ENCODE results near the gene SERPINA3.

SERPINA3 gene

DNA sequence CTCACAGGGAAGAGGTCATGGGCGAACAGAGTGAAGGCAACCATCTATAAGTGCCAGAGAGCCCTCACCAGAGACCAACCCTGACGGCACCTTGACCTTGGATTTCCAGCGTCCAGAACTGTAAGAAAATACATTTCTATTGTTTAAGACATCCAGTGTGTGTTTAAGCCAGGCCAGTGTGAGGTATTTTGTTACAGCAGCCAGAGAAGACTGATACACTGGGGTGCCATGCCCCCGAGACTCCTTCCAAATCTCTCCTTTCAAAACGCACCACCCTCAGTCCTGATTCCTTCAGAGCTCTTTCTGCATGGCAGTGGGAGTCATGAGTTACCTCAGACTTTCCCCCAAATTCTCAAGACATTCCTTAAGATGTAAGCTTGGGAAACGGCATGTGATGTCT lies 33.5 kb upstream of the SERPINA3 start:
- Mint-ChIP-seq H3K27ac (no peak overlapping the region), H3K27me3 (peaks cover 5% of the 10 kb centered on the region), H3K4me3 (no peak overlapping the region), H3K36me3 (no peaks in the 10 kb centered on the region), H3K9me3 (ENCODE audit: low read depth) (no peaks in the 10 kb centered on the region), H3K4me1 (ENCODE audit: low read depth) (no peaks in the 10 kb centered on the region)

DNA sequence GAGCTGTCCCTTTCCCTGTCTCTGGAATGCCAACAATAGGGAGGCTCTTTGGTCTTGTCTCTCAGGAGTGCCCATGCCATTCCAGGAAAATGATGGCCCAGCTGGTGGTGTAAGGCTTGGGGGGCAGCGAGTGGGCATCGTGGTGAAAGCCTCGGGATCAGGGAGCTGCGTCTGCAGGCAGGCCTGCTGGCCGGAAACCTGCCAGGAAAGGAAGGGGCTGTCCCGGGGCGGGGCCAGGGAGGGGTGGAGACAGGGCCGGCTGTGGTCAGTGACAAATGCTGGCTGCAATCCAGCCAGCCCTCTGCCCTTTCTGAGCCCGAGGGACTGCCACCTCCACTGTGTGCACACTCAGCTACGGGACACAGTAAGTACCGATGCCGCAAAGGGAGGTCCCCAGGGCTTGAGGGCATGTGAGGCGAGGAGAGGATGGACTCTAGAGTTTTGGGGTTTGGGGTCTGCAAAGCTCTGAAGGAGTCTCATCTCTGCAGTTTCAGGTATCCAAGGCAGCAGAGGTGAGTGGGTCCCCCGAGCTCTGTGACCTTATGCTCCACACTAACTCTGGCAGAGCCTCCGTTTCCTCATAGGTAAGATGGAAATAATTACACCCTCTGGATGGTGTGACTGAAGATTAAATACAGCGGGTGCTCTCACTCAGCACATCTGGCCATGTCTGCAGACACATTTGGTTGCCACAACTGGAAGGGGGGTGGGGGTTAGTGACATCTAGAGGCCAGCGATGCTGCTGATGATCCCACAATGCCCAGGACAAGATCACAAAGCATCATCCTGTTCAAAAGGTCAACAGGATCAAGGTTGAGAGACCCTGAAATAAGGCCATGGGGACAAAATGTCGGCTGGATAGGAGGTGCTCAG lies 30.8 kb upstream of the SERPINA3 start, which contains the start of gene SERPINA5:
TSS of gene SERPINA5 (plus strand) at position 300 of the 873 bp plus-strand sequence. CDS start 5,937 bp downstream, outside the sequence.
- Mint-ChIP-seq H3K9me3 (ENCODE audit: low read depth) (no peaks in the 10 kb centered on the region), H3K4me1 (ENCODE audit: low read depth) (no peaks in the 10 kb centered on the region), H3K27ac (no peak within 1 kb of the TSS), H3K27me3 (peaks cover 5% of the 10 kb centered on the region), H3K4me3 (no peak within 1 kb of the TSS), H3K36me3 (no peaks in the 10 kb centered on the region)

DNA sequence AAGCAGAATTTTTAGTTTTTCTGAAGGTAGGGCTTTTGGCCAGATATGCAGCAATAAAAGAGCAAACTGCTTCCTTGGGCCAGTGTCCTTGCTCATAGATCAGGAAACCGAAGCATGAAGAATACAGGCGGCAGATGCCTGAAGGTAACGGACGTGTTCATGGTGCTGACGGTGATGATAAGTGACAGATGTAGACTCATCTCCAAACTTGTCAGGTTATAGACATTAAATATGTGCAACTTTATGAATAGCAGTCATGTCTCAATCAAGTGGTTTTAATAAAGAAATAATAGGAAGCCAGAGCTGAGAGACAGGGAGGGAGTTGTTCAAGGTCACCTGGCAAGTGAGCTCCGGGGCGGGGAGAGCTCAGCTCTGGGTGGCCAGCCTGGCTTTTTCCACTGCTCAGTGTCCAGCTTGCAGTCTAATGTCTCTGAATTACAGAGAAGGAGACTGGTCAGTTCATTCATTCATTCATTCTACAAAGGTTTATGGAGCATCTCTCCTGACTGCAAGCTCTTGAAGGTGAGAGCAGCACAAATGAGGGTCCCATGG lies 29.9 kb upstream of the SERPINA3 start:
- no peak overlapping the region for H3K27ac Mint-ChIP-seq
- no peak overlapping the region for H3K4me3 Mint-ChIP-seq
- H3K4me1 Mint-ChIP-seq (ENCODE audit: low read depth) = no peaks in the 10 kb centered on the region
- no peaks in the 10 kb centered on the region for H3K9me3 Mint-ChIP-seq (ENCODE audit: low read depth)
- H3K27me3 Mint-ChIP-seq = peaks cover 5% of the 10 kb centered on the region
- H3K36me3 Mint-ChIP-seq = no peaks in the 10 kb centered on the region

DNA sequence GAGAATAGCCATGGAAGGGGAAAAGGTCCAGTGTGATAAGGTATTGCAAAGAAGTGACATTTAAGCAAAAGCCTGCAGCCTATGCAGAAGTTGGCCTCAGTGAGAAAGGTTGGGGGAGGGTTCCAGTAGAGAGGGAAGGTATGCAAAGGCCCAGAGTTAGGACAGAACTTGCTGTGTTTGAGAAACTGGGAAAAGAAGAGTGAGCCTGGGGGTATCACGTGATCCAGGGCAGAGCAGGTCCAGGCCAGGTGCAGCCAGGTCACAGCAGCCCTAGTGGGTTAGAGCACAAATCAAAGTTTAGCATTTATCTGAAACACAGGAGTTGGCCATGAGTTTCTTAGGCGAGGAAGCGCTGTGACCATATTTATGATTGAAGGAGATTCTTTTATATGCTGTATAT lies 29.3 kb upstream of the SERPINA3 start:
- no peak overlapping the region for H3K27ac Mint-ChIP-seq
- H3K4me1 Mint-ChIP-seq (ENCODE audit: low read depth) = no peaks in the 10 kb centered on the region

DNA sequence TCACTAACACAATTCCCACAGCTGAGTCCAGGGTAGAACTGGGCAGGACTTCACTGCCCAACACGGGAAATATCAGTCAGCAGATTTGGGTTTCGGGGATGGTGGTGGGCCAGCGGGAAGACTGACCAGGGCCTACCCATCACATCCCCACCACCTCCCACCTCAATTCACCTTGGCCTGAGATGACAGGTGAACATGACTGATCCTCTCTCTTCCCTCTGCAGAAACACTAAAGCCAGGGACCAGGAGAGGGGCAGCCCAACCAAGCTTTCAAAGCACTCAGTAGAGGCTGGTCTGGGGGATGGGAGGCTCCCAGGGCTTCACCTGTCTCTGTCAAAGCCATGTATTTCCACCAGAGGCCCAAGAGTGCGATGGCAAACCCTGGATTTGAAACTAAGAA lies 28.6 kb upstream of the SERPINA3 start:
- Mint-ChIP-seq H3K4me1 (ENCODE audit: low read depth) (no peaks in the 10 kb centered on the region), H3K4me3 (no peak overlapping the region), H3K27me3 (peaks cover 5% of the 10 kb centered on the region), H3K27ac (no peak overlapping the region), H3K9me3 (ENCODE audit: low read depth) (no peaks in the 10 kb centered on the region), H3K36me3 (no peaks in the 10 kb centered on the region)

More for the DNA sequence above, 29.3 kb upstream of the SERPINA3 start:
- no peaks in the 10 kb centered on the region for H3K36me3 Mint-ChIP-seq
- H3K4me3 Mint-ChIP-seq = no peak overlapping the region
- peaks cover 5% of the 10 kb centered on the region for H3K27me3 Mint-ChIP-seq
- no peaks in the 10 kb centered on the region for H3K9me3 Mint-ChIP-seq (ENCODE audit: low read depth)

DNA sequence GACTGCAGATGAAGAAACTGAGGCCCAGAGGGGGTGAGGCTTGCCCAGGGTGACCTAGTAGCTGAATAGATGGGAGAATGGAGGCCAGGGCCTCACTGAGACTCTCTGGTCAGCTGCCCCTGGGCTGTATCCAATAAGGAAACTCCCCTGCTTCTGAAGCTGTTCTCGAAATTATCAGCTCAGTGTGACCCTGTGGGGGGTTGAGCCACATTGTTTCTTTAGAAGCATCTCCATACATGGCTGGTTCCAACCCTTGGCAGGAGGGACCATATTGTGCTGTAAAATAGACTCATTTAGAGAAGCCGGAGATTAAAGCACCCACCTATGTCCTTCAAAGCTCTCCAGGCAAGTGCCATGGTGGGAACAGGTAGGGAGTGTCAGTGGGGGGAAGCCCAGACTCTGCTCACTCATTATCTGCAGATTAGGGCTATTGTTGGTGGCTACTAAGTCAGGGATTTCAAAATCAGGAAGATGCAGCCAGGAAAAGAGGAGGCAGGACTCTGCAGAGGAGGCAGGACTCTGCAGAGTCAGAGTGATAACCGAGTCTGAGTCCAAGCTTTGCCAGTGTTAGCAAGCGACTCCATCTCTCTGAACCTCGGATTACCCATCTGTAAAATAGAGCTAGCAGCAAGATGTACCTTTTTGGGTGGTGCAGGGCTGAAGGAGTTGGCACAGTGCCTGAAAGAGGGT lies 27.5 kb upstream of the SERPINA3 start:
- H3K36me3 Mint-ChIP-seq = no peaks in the 10 kb centered on the region
- H3K4me1 Mint-ChIP-seq (ENCODE audit: low read depth) = no peaks in the 10 kb centered on the region

DNA sequence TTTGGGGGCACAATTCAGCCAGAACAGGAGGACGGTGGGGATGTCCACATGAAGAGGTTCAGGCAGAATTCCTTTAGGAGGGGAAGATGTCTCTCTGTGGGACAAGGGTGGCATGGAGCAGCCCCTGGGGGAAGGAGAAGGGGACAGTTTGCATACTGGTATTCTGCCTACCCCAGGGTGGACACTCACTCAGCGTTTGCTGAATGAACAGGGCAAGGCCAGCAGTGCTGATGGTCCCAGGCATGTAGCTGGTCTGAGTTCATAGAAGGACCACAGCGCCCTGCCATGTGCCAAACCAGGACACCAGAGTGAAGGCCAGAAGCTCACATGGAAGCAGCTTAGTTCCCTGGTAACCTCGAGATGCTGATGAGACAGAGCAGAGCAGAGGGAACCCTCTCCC lies 25.6 kb upstream of the SERPINA3 start:
- Mint-ChIP-seq H3K4me1 (ENCODE audit: low read depth) (no peaks in the 10 kb centered on the region), H3K9me3 (ENCODE audit: low read depth) (no peaks in the 10 kb centered on the region)

More for the DNA sequence above, 27.5 kb upstream of the SERPINA3 start:
- peaks cover 3% of the 10 kb centered on the region for H3K27me3 Mint-ChIP-seq
- no peak overlapping the region for H3K4me3 Mint-ChIP-seq
- H3K27ac Mint-ChIP-seq = no peak overlapping the region
- no peaks in the 10 kb centered on the region for H3K9me3 Mint-ChIP-seq (ENCODE audit: low read depth)

DNA sequence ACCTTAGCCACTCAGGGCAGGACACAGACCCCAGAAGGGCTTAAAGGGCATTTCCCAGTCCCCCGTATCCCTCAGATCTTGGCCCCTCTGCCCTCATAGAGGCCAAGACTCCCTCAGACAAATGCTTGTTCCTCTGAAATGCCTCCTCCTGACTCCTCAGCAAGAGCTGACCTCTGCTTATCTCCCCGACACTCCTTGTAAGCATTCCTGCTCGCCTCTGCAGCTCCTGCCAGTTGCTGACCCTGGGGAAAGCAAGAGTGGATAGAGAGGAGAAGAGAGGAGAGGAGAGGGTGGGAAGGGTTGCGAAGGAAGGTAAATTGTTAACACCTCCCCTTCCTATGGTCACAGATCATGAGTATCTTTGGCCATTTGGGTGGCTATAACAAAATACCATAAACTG lies 23.9 kb upstream of the SERPINA3 start:
- Mint-ChIP-seq H3K9me3 (ENCODE audit: low read depth) (no peaks in the 10 kb centered on the region), H3K4me3 (no peak overlapping the region), H3K4me1 (ENCODE audit: low read depth) (no peaks in the 10 kb centered on the region)

More for the DNA sequence above, 25.6 kb upstream of the SERPINA3 start:
- no peaks in the 10 kb centered on the region for H3K36me3 Mint-ChIP-seq
- H3K27me3 Mint-ChIP-seq = no peaks in the 10 kb centered on the region
- no peak overlapping the region for H3K4me3 Mint-ChIP-seq
- no peak overlapping the region for H3K27ac Mint-ChIP-seq

DNA sequence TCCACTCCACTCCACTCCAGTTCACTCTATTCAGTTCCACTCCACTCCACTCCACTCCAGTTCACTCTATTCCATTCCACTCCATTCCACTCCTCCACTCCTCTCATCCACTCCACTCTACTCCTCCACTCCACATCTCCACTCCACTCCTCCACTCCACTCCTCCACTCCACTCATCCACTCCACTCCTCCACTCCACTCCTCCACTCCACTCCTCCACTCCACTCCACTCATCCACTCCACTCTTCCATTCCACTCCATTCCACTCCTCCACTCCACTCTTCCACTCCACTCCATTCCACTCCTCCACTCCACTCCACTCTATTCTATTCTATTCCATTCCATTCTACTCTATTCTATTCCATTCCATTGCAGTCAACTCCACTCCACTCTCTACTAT lies 21.1 kb upstream of the SERPINA3 start:
- H3K27ac Mint-ChIP-seq = no peak overlapping the region
- H3K9me3 Mint-ChIP-seq (ENCODE audit: low read depth) = no peaks in the 10 kb centered on the region
- no peak overlapping the region for H3K4me3 Mint-ChIP-seq
- H3K36me3 Mint-ChIP-seq = no peaks in the 10 kb centered on the region
- peaks cover under 1% of the 10 kb centered on the region for H3K27me3 Mint-ChIP-seq
- no peaks in the 10 kb centered on the region for H3K4me1 Mint-ChIP-seq (ENCODE audit: low read depth)

More for the DNA sequence above, 23.9 kb upstream of the SERPINA3 start:
- no peak overlapping the region for H3K27ac Mint-ChIP-seq
- H3K36me3 Mint-ChIP-seq = no peaks in the 10 kb centered on the region
- H3K27me3 Mint-ChIP-seq = no peaks in the 10 kb centered on the region

DNA sequence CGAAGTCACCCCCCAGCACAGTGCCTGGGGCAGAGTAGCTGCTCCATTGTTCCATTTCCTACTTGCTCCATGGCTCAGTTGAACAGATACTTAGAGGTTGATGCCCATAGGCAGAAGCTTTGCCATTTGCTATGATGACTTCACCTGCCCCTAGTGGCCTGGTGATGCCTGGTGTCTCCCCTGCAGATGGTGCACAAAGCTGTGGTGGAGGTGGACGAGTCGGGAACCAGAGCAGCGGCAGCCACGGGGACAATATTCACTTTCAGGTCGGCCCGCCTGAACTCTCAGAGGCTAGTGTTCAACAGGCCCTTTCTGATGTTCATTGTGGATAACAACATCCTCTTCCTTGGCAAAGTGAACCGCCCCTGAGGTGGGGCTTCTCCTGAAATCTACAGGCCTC lies 20.3 kb upstream of the SERPINA3 start:
- H3K9me3 Mint-ChIP-seq (ENCODE audit: low read depth) = no peaks in the 10 kb centered on the region
- H3K27ac Mint-ChIP-seq = no peak overlapping the region
- H3K27me3 Mint-ChIP-seq = peaks cover 2% of the 10 kb centered on the region
- H3K36me3 Mint-ChIP-seq = no peaks in the 10 kb centered on the region
- no peak overlapping the region for H3K4me3 Mint-ChIP-seq
- H3K4me1 Mint-ChIP-seq (ENCODE audit: low read depth) = no peaks in the 10 kb centered on the region

DNA sequence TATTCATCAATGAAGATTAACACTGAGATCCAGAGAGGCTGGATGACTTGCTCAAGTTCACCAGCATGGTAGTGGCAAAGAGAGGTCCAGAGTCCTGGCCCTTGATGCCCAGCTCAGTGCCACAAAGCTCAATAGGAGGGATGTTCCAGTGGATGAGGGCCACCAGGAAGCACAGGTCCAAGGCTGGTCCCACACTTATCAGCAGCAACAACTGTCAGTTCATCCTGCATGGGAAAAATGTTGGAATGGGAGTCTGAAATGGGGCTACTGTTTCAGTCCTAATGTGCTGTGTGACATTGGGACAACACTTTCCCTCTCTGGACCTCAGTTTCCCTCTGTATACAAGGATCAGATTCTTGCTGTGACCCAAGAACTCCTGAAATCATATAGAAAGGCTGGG lies 19.7 kb upstream of the SERPINA3 start:
- Mint-ChIP-seq H3K27ac (no peak overlapping the region), H3K27me3 (peaks cover 2% of the 10 kb centered on the region), H3K9me3 (ENCODE audit: low read depth) (no peaks in the 10 kb centered on the region), H3K36me3 (no peaks in the 10 kb centered on the region), H3K4me1 (ENCODE audit: low read depth) (no peaks in the 10 kb centered on the region), H3K4me3 (no peak overlapping the region)

DNA sequence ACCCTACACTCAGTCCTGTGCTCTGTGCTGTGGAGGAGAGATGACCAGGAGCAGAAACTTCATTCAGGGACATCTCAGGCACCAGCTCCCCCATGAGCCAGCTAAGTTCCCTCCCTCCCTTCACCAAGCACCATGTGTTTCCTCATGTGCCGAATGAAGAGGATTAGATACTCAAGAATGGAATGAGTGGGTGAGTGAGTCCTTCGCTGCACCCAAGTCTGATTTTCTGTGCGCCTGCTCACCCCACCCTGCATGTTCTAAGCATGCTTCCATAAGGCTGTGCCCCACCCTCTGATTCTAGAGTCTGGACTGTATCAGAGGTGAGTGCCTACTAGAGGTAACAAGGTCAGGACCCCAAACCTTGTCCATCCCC lies 18.8 kb upstream of the SERPINA3 start:
- H3K4me1 Mint-ChIP-seq (ENCODE audit: low read depth) = no peaks in the 10 kb centered on the region
- no peak overlapping the region for H3K27ac Mint-ChIP-seq
- H3K27me3 Mint-ChIP-seq = peaks cover 2% of the 10 kb centered on the region
- H3K9me3 Mint-ChIP-seq (ENCODE audit: low read depth) = no peaks in the 10 kb centered on the region
- no peak overlapping the region for H3K4me3 Mint-ChIP-seq
- H3K36me3 Mint-ChIP-seq = no peaks in the 10 kb centered on the region

DNA sequence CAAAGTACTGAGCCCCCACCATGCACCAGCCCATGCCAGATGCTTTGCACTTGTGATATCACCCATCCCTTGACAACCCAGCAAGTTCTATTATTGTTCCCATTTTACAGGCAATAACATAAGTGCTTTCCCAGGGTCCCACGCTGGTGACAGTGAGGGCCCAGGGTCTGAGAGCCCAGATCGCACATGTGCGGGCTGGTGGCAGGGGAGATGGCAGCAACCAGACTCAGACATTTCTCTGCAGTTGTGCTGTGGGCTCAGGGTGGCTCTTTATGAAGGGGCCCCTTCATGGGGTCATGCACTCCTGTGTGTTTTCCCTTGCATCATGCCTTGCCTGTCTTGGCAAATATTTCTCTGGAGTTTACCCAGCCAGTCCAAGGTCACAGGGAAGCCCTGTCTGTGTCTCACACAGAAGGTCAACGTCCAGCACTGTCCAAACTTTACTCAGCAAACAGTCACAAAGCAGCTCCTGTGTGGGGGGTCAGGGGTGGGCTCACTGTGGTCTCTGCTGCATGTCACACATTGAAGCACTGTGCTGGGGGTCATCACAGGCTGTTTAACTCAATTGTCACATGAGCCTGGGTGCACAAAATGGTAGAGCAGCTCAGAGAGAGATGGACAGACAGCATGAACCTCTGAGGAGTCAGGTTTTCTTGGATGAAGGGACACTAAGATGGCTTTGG lies 18.3 kb upstream of the SERPINA3 start:
- Mint-ChIP-seq H3K4me3 (no peak overlapping the region), H3K9me3 (ENCODE audit: low read depth) (no peaks in the 10 kb centered on the region), H3K4me1 (ENCODE audit: low read depth) (no peaks in the 10 kb centered on the region), H3K36me3 (no peaks in the 10 kb centered on the region), H3K27me3 (peaks cover 2% of the 10 kb centered on the region), H3K27ac (no peak overlapping the region)

DNA sequence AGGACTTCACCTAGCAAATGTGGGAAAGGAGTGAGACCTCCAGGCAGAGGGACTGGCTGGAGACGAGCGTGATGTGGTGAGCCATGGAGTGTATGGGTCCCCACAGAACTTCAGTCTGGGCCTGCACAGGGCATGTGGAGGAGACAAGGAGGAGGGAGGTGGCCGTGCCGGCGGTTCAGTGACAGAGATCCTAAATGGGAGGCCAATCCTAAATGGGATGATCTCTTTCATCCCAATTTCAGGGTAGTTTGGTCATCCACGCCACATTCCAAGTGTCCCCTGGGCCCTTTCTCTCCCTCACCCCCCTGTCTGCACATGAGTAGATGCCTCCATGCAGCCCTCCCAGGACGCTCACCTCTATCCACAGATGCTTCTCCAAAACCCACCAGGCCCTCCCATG lies 17.8 kb upstream of the SERPINA3 start:
- H3K9me3 Mint-ChIP-seq (ENCODE audit: low read depth) = no peaks in the 10 kb centered on the region
- H3K27me3 Mint-ChIP-seq = peaks cover 2% of the 10 kb centered on the region
- no peak overlapping the region for H3K4me3 Mint-ChIP-seq
- no peak overlapping the region for H3K27ac Mint-ChIP-seq
- no peaks in the 10 kb centered on the region for H3K4me1 Mint-ChIP-seq (ENCODE audit: low read depth)
- H3K36me3 Mint-ChIP-seq = no peaks in the 10 kb centered on the region

DNA sequence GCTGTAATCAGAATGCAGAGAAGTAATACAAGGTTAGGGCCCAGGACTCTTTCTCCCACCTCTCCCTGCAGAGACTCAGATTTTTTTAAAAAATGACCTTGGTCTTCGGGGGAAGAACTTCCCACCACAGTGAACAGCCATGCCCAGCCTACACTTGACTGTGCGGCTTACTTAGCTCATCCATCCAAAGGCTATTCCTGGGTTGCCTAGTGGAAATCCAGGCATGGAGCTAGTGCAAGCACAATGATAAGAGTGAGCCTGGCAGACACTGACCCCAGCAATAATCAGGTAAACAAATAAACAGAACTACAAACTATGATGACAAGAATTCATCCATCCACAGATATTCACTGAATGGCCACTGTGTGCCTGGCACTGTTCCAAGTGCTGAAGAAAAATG lies 16.3 kb upstream of the SERPINA3 start:
- Mint-ChIP-seq H3K4me3 (no peak overlapping the region), H3K36me3 (no peaks in the 10 kb centered on the region), H3K9me3 (ENCODE audit: low read depth) (no peaks in the 10 kb centered on the region), H3K4me1 (ENCODE audit: low read depth) (no peaks in the 10 kb centered on the region), H3K27me3 (peaks cover 2% of the 10 kb centered on the region), H3K27ac (no peak overlapping the region)

All from activated naive CD8-positive, alpha-beta T cell (primary cell).